ENCODE results near the gene MIS12. TPM values are rescaled to one million over a fixed set of nuclear protein-coding genes. Genes with fewer than 3 reads are reported as not detected.

MIS12 gene
- total RNA-seq, 4 donors from 2014 or later, result 8.7 to 17.1 (median 12.3) TPM

DNA sequence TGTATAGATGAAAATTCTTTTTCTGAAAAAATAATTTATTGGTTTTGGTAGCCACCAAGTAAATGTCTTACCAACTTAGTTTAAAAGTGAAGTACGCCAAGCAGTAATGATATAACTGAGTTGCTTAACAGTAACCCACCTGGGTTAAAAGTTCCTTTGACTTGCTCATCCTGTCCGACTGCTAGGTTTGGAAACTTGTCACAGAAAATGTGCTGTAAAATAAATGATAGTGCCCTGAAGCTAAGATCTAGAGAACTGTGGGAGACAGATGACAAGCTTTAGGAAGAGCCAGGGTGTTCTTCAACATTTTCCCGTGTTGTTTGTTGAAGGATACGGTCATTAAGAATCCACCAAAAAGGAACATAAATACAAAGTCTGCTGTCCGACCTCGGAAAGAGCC lies 5.4 kb upstream of the MIS12 start:
- TF ChIP-seq, protein P1, sequence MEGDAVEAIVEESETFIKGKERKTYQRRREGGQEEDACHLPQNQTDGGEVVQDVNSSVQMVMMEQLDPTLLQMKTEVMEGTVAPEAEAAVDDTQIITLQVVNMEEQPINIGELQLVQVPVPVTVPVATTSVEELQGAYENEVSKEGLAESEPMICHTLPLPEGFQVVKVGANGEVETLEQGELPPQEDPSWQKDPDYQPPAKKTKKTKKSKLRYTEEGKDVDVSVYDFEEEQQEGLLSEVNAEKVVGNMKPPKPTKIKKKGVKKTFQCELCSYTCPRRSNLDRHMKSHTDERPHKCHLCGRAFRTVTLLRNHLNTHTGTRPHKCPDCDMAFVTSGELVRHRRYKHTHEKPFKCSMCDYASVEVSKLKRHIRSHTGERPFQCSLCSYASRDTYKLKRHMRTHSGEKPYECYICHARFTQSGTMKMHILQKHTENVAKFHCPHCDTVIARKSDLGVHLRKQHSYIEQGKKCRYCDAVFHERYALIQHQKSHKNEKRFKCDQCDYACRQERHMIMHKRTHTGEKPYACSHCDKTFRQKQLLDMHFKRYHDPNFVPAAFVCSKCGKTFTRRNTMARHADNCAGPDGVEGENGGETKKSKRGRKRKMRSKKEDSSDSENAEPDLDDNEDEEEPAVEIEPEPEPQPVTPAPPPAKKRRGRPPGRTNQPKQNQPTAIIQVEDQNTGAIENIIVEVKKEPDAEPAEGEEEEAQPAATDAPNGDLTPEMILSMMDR (IDR thresholded peaks at IDR 0.05; ENCODE audit: low read depth), result no peak

DNA sequence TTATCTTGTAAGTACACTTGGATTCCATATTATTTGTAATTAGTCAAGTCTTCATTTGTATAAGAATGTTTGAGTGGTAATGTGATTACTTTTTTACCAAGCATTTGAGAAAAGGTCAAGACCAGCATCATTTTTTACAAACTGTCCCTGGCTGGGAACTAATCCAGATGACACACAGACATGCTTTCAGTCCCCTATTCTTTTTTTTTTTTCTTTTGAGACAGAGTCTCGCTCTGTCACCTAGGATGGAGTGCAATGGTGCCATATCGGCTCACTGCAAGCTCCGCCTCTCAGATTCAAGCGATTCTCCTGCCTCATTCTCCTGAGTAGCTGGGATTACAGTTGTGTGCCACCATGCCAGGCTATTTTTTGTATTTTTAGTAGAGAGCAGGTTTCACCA lies 4.9 kb upstream of the MIS12 start:
- TF ChIP-seq, protein P1 (IDR thresholded peaks at IDR 0.05; ENCODE audit: low read depth), result no peak

DNA sequence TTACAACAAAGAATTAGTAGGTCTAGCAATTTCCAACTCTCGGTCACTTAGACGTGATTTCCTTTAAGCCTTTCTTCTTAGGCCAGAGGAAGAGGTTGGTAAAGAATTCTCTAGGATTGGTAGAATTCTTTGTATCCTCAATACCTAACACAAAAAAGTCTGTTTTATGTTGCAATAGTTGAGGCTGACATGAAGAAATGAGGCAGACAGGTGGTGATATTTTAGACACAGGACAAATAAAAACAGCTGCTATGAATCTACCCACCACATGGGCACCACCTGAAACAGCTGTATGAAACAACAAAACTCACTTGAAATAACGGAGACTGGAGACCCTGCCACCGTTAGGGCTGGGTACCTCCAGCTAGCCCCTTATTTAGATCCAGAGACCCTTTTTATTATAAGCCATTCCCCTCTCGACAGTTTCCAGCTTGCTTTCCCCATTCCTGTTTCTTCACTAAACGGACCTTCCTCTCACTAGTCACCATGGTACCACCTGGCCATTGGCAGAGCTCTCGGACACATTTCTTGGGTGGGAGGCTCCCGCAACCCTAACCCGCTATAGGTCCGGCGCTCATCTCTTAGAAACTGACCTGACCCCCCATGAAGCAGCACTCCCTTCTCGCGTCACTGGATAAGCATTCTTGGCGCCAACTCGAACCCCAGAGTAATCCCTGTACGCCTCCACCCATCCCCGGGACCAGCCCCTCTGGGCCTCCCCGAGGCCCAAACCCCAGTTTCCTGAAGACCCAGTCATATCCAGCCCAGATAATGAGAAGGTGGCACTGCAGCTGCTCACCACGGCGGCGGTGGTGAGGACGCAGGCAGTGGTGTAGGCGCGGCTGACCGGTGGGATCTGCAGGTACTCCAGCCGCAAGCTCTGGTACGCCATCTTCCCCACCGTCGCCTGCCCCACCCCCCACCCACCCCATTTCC lies 828 bp upstream of the MIS12 start, which contains the start of gene DERL2:
DERL2 (minus strand) TSS at position 909 of the 936 bp plus-strand sequence; CDS start at position 892, 17 bp downstream.
- TF ChIP-seq, protein P1 (IDR thresholded peaks at IDR 0.05; ENCODE audit: low read depth), result no peak

DNA sequence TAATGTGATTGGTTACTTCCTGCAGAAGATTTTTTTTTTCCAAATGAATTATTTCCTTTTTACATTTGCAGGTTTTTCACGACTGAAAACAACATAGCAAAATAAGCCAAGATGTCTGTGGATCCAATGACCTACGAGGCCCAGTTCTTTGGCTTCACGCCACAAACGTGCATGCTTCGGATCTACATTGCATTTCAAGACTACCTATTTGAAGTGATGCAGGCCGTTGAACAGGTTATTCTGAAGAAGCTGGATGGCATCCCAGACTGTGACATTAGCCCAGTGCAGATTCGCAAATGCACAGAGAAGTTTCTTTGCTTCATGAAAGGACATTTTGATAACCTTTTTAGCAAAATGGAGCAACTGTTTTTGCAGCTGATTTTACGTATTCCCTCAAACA lies 2.4 kb downstream of the MIS12 start:
- TF ChIP-seq, protein P1 (IDR thresholded peaks at IDR 0.05; ENCODE audit: low read depth), result no peak

DNA sequence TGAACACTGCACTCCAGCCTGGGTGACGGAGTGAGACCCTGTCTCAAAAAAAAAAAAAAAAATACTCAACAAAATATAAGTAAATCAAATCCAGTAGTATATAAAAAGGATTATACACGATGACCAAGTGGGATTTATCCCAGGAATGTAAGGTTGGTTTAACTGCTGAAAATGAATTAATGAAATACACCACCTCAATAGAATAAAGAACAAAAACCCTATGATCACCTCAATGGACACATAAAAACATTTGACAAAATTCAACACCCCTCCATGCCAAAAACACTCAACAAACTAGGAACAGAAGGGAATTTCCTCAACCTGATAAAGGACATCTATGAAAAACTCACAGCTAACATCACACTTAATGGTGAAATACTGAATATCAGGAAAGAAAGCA lies 6.6 kb downstream of the MIS12 start:
- TF ChIP-seq, protein P1 (IDR thresholded peaks at IDR 0.05; ENCODE audit: low read depth), result no peak

DNA sequence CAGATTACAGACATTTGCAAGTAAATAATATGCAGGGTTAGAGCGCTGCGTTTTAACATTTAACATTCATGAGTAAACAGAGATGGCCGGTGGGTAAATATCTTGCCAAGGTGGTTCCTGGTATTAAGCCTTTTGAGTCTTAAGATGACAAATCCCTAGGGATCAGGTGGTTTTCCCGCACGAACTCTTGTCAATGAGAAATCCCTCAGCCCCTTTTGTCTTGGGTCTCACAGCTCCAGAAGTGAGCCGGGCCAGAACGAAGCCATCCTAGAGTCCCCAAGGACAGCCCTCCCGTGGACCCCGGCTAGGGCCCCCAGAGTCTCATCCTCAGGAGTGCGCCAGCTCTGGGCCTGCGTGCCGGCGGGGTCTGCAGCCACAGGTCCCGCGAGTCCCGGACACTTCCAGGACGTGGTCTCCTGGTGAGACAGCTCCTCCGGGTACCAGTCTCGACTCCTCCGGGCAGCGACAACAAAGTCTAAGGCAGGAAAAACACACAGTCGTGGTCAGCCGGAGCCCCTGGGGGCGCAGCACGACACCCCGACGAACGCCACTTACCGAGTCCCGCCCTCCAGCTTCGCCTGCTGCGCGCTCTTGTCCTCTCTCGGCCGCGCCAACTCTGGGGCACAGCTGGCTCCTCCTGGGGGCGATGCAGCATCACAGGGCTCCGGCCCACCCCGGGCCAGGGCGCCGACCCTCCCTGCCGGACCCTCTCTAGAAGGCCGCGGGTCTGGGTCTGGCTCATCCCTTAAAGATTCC lies 13.3 kb downstream of the MIS12 start:
- TF ChIP-seq, protein P1 (IDR thresholded peaks at IDR 0.05; ENCODE audit: low read depth), result no peak

DNA sequence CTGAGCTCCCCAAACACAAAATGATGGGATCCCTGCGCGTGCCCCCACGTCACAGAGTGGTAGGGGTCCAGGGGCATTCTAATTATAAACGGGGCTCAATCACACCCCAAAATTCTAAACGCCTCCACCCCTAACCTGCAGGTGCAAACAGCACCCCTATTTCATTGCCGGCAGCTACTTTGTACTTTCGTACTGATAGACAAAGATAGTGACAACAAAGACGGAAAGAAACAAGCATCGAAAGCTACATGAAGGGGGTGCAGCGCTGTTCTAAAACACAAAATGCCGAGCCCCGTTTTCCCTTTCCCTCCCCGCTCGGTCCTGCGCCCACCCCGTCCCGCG lies 13.9 kb downstream of the MIS12 start:
- TF ChIP-seq, protein P1 (IDR thresholded peaks at IDR 0.05; ENCODE audit: low read depth), result no peak

All from subcutaneous adipose tissue (tissue), 4 donors.